Tibial artery (tissue), 4 donors: ENCODE measurements around the gene KRTAP9-1.
"Not testable (repeated sequence)": the region's sequence is repeated elsewhere in the genome, so short reads cannot be mapped to it uniquely, and the experiment has no call there.

ENCODE experiments used
- DNase-seq, 2 donors: peaks; one replicate each; pipeline ENCODE4 v3.0.0-alpha.2; 2019
- H3K27ac ChIP-seq, 2 donors: fragments of 200-600 bp; sonication (generic) in 1 of 2; 1 replicate in 1 of 2; 2 replicates in 1 of 2; pipeline ENCODE4 v1.5.1; 2018 to 2019; ENCODE audit warnings: mild to moderate bottlenecking in 1 of 2
- H3K27me3 ChIP-seq, 2 donors: fragments of 200-600 bp; sonication (generic) in 1 of 2; one replicate each; pipeline versions ENCODE4 v1.5.1 to v1.6.0; 2016 to 2019
- H3K36me3 ChIP-seq, 3 donors: fragments of 200-600 bp; sonication (generic) in 2 of 3; one replicate each; pipeline ENCODE4 v1.5.1; 2016 to 2019; ENCODE audit warnings: mild to moderate bottlenecking in 2 of 3
- H3K4me1 ChIP-seq, 4 donors: fragments of 200-600 bp; sonication (generic) in 2 of 4; 1 replicate in 3 of 4; 2 replicates in 1 of 4; pipeline ENCODE4 v1.5.1; 2016 to 2019
- H3K4me3 ChIP-seq, 2 donors: fragments of 200-600 bp; sonication (generic) in 1 of 2; 1 replicate in 1 of 2; 2 replicates in 1 of 2; pipeline ENCODE4 v1.5.1; 2018 to 2019; ENCODE audit warnings: mild to moderate bottlenecking in 2 of 2
- H3K9me3 ChIP-seq, 3 donors: fragments of 200-600 bp; sonication (generic) in 1 of 3; one replicate each; pipeline ENCODE4 v1.5.1; 2016 to 2019
- CTCF ChIP-seq, 2 experiments: fragments of 200-600 bp in 1 of 2; fragments of 450-650 bp in 1 of 2; IDR thresholded peaks; one replicate each; pipeline ENCODE4 v1.5.1; 2017 to 2019; ENCODE audit warnings: antibody characterized with exemption in 2 of 2, mild to moderate bottlenecking in 1 of 2, moderate library complexity in 1 of 2
- intact Hi-C: fragments of 100-400 bp; cut with DNase I; formaldehyde crosslinking; loops from one replicate; pipeline ENCODE4 v1.15.0; 2023; ENCODE audit warnings: low total_unique reads

Gene KRTAP9-1

GRCh38 chr17:41189837-41190318 lies at the start of gene KRTAP9-1:
TSS of gene KRTAP9-1 (plus strand) at chr17:41189887. CDS start at chr17:41189887, 0 bp downstream.
- H3K27ac ChIP-seq, intact Hi-C loops, H3K4me3 ChIP-seq, H3K4me1 ChIP-seq, H3K36me3 ChIP-seq, DNase-seq, H3K9me3 ChIP-seq: not testable (repeated sequence)
- peaks cover 0 to 17% of the 10 kb centered on the region in 2 donors for H3K27me3 ChIP-seq

DNA sequence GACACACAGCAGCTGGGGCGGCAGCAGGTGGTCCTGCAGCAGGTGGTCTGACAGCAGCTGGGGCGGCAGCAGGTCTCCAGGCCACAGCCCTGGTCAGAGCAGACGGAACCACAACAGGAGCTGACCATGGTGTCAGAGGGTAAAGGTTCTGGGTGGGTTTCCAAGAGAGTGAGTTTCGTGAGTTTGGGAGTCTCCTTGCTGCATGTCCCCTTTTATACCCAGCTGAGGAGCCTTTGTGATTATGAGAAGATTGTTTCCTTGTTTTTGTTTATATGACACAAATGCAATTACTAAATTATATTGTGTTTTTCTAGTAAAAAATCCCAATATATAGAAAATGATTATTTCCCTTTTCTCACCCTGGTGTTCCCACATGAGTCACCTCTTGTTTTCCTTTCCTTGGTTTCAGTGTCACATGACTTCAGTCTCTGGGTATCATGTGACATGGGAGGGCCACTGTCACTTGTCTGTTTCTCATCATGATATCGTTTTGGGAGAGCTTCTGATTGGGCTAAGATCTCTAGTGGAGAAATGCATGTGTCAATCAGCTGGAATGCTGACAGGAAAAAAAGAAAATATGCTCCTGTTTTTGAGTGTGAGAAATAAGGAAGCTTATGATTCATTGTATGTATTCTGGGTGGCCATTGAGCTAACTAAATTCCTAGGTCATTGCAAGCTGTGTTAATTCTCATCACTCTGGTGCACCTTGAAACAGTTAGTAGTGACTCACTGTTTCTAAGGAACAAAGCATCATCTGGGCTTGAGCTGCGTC lies 49.1 kb upstream of the KRTAP9-1 start, which contains the start of gene KRTAP4-6:
Gene KRTAP4-6, minus strand, starts transcription at position 185 of the 772 bp plus-strand sequence. Its CDS starts 57 bp downstream, at position 128.
- H3K27me3 ChIP-seq: no peaks in the 10 kb centered on the region
- no peak within 1 kb of the TSS for H3K4me3 ChIP-seq
- no peak for TF ChIP-seq CTCF (IDR thresholded peaks at IDR 0.05)
- H3K36me3 ChIP-seq: no peaks in the 10 kb centered on the region
- peaks cover 0 to 24% (median 10%) of the 10 kb centered on the region in 3 donors for H3K9me3 ChIP-seq
- intact Hi-C loops: no loop called here
- no peak within 1 kb of the TSS for H3K27ac ChIP-seq
- DNase-seq: no peak
- no peaks in the 10 kb centered on the region for H3K4me1 ChIP-seq

DNA sequence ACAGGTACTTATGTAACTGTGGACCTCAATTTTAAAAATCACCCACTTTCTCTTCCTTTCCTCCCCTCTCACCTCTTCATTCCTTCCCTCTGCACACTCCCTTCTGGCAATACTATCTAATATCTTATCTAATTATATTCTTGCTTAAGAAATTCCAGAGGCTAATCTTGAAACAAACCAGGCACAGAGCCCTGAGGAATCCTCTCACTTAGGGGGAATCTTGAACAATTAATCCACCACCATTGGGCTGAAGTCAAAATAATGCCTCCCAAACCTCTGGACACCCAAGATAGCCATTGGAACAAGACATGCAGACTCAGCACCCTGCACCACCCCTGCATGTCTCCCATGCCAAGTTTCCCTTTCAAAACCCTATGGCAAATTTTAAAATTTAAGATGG lies 48.3 kb upstream of the KRTAP9-1 start:
- H3K36me3 ChIP-seq: no peaks in the 10 kb centered on the region
- TF ChIP-seq CTCF (IDR thresholded peaks at IDR 0.05): no peak
- no peak for DNase-seq
- intact Hi-C loops: no loop called here
- H3K9me3 ChIP-seq: peaks cover 0 to 24% (median 10%) of the 10 kb centered on the region in 3 donors
- H3K4me1 ChIP-seq: no peaks in the 10 kb centered on the region
- no peak overlapping the region for H3K27ac ChIP-seq
- H3K4me3 ChIP-seq: no peak overlapping the region
- no peaks in the 10 kb centered on the region for H3K27me3 ChIP-seq

GRCh38 chr17:41144846-41145245 lies 44.8 kb upstream of the KRTAP9-1 start:
- no peak for TF ChIP-seq CTCF (IDR thresholded peaks at IDR 0.05)
- no peak for DNase-seq
- no peaks in the 10 kb centered on the region for H3K36me3 ChIP-seq
- H3K27me3 ChIP-seq: no peaks in the 10 kb centered on the region
- H3K4me3 ChIP-seq: no peak overlapping the region
- H3K9me3 ChIP-seq: peaks cover 0 to 23% (median 9%) of the 10 kb centered on the region in 3 donors
- no peak overlapping the region for H3K27ac ChIP-seq
- no peaks in the 10 kb centered on the region for H3K4me1 ChIP-seq
- intact Hi-C loops: no loop called here

- H3K27me3 ChIP-seq: no peaks in the 10 kb centered on the region
- H3K36me3 ChIP-seq: no peaks in the 10 kb centered on the region
- no peak overlapping the region for H3K4me3 ChIP-seq
- no peak for TF ChIP-seq CTCF (IDR thresholded peaks at IDR 0.05)
- no peak for DNase-seq
- intact Hi-C loops: no loop called here
- no peak overlapping the region for H3K27ac ChIP-seq
- H3K9me3 ChIP-seq: peaks cover 0 to 19% (median 5%) of the 10 kb centered on the region in 3 donors
- H3K4me1 ChIP-seq: no peaks in the 10 kb centered on the region
These were observed 44.4 kb upstream of the KRTAP9-1 start for GRCh38 chr17:41145261-41145660.

GRCh38 chr17:41147531-41148204 lies 42.0 kb upstream of the KRTAP9-1 start:
- Histone ChIP-seq H3K9me3 (peaks cover 0 to 10% (median 0%) of the 10 kb centered on the region in 3 donors), H3K27ac (no peak overlapping the region), H3K36me3 (no peaks in the 10 kb centered on the region), H3K27me3 (no peaks in the 10 kb centered on the region), H3K4me3 (no peak overlapping the region), H3K4me1 (no peaks in the 10 kb centered on the region)
- intact Hi-C loops: no loop called here
- DNase-seq: no peak
- TF ChIP-seq CTCF (IDR thresholded peaks at IDR 0.05): no peak

- H3K36me3 ChIP-seq, DNase-seq, H3K27me3 ChIP-seq, H3K4me1 ChIP-seq, H3K9me3 ChIP-seq, H3K27ac ChIP-seq, intact Hi-C loops, H3K4me3 ChIP-seq: not testable (repeated sequence)
These were observed 40.6 kb upstream of the KRTAP9-1 start for GRCh38 chr17:41148971-41149651.
